Left ventricle myocardium inferior (tissue), 1 donor: ENCODE measurements around the gene SMPD2. TPM values are rescaled to one million over a fixed set of nuclear protein-coding genes. Genes with fewer than 3 reads are reported as not detected.

Source experiments
- DNase-seq: peaks from one replicate; pipeline ENCODE4 v3.0.0-alpha.2; 2020
- H3K27ac ChIP-seq: fragments of 200-600 bp; replicated peaks from 2 replicates; pipeline ENCODE4 v1.8.0; 2021
- H3K27me3 ChIP-seq: fragments of 200-600 bp; 2 replicates; pipeline ENCODE4 v1.8.0; 2021; ENCODE audit warnings: low read depth
- H3K36me3 ChIP-seq: fragments of 200-600 bp; 2 replicates; pipeline ENCODE4 v1.8.0; 2021
- H3K4me1 ChIP-seq: fragments of 200-600 bp; 2 replicates; pipeline ENCODE4 v1.8.0; 2021
- H3K4me3 ChIP-seq: fragments of 200-600 bp; 2 replicates; pipeline ENCODE4 v1.8.0; 2021; ENCODE audit warnings: mild to moderate bottlenecking, moderate library complexity
- H3K9me3 ChIP-seq: fragments of 200-600 bp; replicated peaks from 2 replicates; pipeline ENCODE4 v1.8.0; 2021
- CTCF ChIP-seq: fragments of 200-600 bp; IDR thresholded peaks from 2 replicates; pipeline ENCODE4 v1.8.0; 2021; ENCODE audit warnings: antibody characterized with exemption, mild to moderate bottlenecking, borderline replicate concordance
- intact Hi-C: fragments of 100-400 bp; cut with micrococcal nuclease; formaldehyde crosslinking; loops from one replicate; pipeline ENCODE4 v1.11.0; 2022
- total RNA-seq: library from RNA; stranded (reverse); fragmentation: NEBNext Ultra II Directional; extraction: Animal tissue kit (Norgen Biotek cat#: 25700); gene quantifications from one replicate; pipeline ENCODE4 v1.2.1, GENCODE V29; 2021
- donor health status: DM: no; HTN: yes; CAD: no; lungs with severe emphysema.

Gene SMPD2
- total RNA-seq, 1 donor from 2014 or later = 3.5 TPM

- H3K27ac ChIP-seq = no peak overlapping the region
- peaks cover 8% of the 10 kb centered on the region for H3K4me1 ChIP-seq
- H3K27me3 ChIP-seq = no peaks in the 10 kb centered on the region
- no peak overlapping the region for H3K4me3 ChIP-seq
- intact Hi-C loops = no loop called here
- DNase-seq = no peak
- TF ChIP-seq CTCF = no peak
- no peaks in the 10 kb centered on the region for H3K9me3 ChIP-seq
- peaks cover 30% of the 10 kb centered on the region for H3K36me3 ChIP-seq
Measured at GRCh38 chr6:109446541-109446940, 6.0 kb downstream of the SMPD2 start.

- intact Hi-C loops = no loop called here
- DNase-seq = no peak
- H3K9me3 ChIP-seq = no peaks in the 10 kb centered on the region
- no peak overlapping the region for H3K27ac ChIP-seq
- H3K36me3 ChIP-seq = peaks cover 30% of the 10 kb centered on the region
- H3K4me1 ChIP-seq = peaks cover 2% of the 10 kb centered on the region
- H3K27me3 ChIP-seq = no peaks in the 10 kb centered on the region
- H3K4me3 ChIP-seq = no peak overlapping the region
- no peak for TF ChIP-seq CTCF
Measured at GRCh38 chr6:109447087-109447486, 6.6 kb downstream of the SMPD2 start.

GRCh38 chr6:109447878-109448555, 7.5 kb downstream of the SMPD2 start:
- TF ChIP-seq CTCF = no peak
- intact Hi-C loops = no loop called here
- no peaks in the 10 kb centered on the region for H3K9me3 ChIP-seq
- no peak for DNase-seq
- no peaks in the 10 kb centered on the region for H3K27me3 ChIP-seq
- H3K27ac ChIP-seq = no peak overlapping the region
- no peak overlapping the region for H3K4me3 ChIP-seq
- H3K36me3 ChIP-seq = peaks cover 30% of the 10 kb centered on the region
- H3K4me1 ChIP-seq = no peaks in the 10 kb centered on the region

GRCh38 chr6:109448615-109449014, 8.1 kb downstream of the SMPD2 start:
- Histone ChIP-seq H3K9me3 (no peaks in the 10 kb centered on the region), H3K27me3 (no peaks in the 10 kb centered on the region), H3K4me1 (peaks cover 2% of the 10 kb centered on the region), H3K4me3 (no peak overlapping the region), H3K27ac (no peak overlapping the region), H3K36me3 (peaks cover 27% of the 10 kb centered on the region)
- intact Hi-C loops = no loop called here
- TF ChIP-seq CTCF = no peak
- DNase-seq = no peak

- no peak for DNase-seq
- H3K27ac ChIP-seq = no peak overlapping the region
- intact Hi-C loops = no loop called here
Measured at GRCh38 chr6:109449064-109449794, 8.7 kb downstream of the SMPD2 start.

More at GRCh38 chr6:109449064-109449794, 8.7 kb downstream of the SMPD2 start:
- H3K4me3 ChIP-seq = no peak overlapping the region
- H3K9me3 ChIP-seq = no peaks in the 10 kb centered on the region
- no peak for TF ChIP-seq CTCF
- no peaks in the 10 kb centered on the region for H3K27me3 ChIP-seq
- peaks cover 8% of the 10 kb centered on the region for H3K4me1 ChIP-seq
- H3K36me3 ChIP-seq = peaks cover 21% of the 10 kb centered on the region
